ENCODE data around the gene SAMM50.
"Not testable (repeated sequence)": the region's sequence is repeated elsewhere in the genome, so short reads cannot be mapped to it uniquely, and the experiment has no call there.

SAMM50 gene

GRCh38 chr22:44000123-44000522, 44.9 kb downstream of the SAMM50 start:
- DNase-seq (ENCODE audit: low read depth, low spot score): no peak

GRCh38 chr22:44001521-44001920, 46.3 kb downstream of the SAMM50 start:
- no peak for DNase-seq (ENCODE audit: low read depth, low spot score)

- DNase-seq (ENCODE audit: low read depth, low spot score): no peak
Observed at GRCh38 chr22:44002324-44002723, 47.1 kb downstream of the SAMM50 start.

- no peak for DNase-seq (ENCODE audit: low read depth, low spot score)
Observed at GRCh38 chr22:44002997-44003396, 47.8 kb downstream of the SAMM50 start.

GRCh38 chr22:44003405-44004103, 48.3 kb downstream of the SAMM50 start:
- peak; percentile 50 for DNase-seq (ENCODE audit: low read depth, low spot score)

GRCh38 chr22:44004104-44004460, 48.8 kb downstream of the SAMM50 start:
- no peak for DNase-seq (ENCODE audit: low read depth, low spot score)

GRCh38 chr22:44005524-44005923, 50.3 kb downstream of the SAMM50 start:
- DNase-seq (ENCODE audit: low read depth, low spot score): no peak

GRCh38 chr22:44012162-44012561, 56.9 kb downstream of the SAMM50 start:
- no peak for DNase-seq (ENCODE audit: low read depth, low spot score)

- DNase-seq (ENCODE audit: low read depth, low spot score): no peak
Observed at GRCh38 chr22:44012591-44012990, 57.3 kb downstream of the SAMM50 start.

GRCh38 chr22:44014241-44014640, 59.0 kb downstream of the SAMM50 start:
- DNase-seq (ENCODE audit: low read depth, low spot score): no peak

GRCh38 chr22:44016586-44016985, 61.3 kb downstream of the SAMM50 start:
- not testable (repeated sequence) for DNase-seq (ENCODE audit: low read depth, low spot score)

- no peak for DNase-seq (ENCODE audit: low read depth, low spot score)
Observed at GRCh38 chr22:44018594-44018993, 63.4 kb downstream of the SAMM50 start.

GRCh38 chr22:44019416-44019815, 64.2 kb downstream of the SAMM50 start:
- DNase-seq (ENCODE audit: low read depth, low spot score): no peak

- no peak for DNase-seq (ENCODE audit: low read depth, low spot score)
Observed at GRCh38 chr22:44019846-44020245, 64.6 kb downstream of the SAMM50 start.

GRCh38 chr22:44020981-44021380, 65.7 kb downstream of the SAMM50 start:
- no peak for DNase-seq (ENCODE audit: low read depth, low spot score)

GRCh38 chr22:44023404-44024287, 68.4 kb downstream of the SAMM50 start:
- DNase-seq (ENCODE audit: low read depth, low spot score): no peak

GRCh38 chr22:44024288-44024921, 69.2 kb downstream of the SAMM50 start, which contains the start of gene PARVB:
PARVB (plus strand) TSS chr22:44024302; CDS start chr22:44024340, 38 bp downstream.
- no peak for DNase-seq (ENCODE audit: low read depth, low spot score)

GRCh38 chr22:44025171-44026065, 70.2 kb downstream of the SAMM50 start:
- no peak for DNase-seq (ENCODE audit: low read depth, low spot score)

GRCh38 chr22:44026066-44026629, 70.9 kb downstream of the SAMM50 start:
- DNase-seq (ENCODE audit: low read depth, low spot score): no peak

GRCh38 chr22:44026630-44027511, 71.6 kb downstream of the SAMM50 start:
- no peak for DNase-seq (ENCODE audit: low read depth, low spot score)
